Body of pancreas (tissue), 4 donors: ENCODE results near the gene APOA1.

ENCODE experiments used
- POLR2A ChIP-seq, 3 donors: fragments of 450-650 bp; IDR thresholded peaks; one replicate each; pipeline ENCODE4 v1.6.1; 2016; ENCODE audit warnings: antibody characterized with exemption in 3 of 3, mild to moderate bottlenecking in 2 of 3
- TF ChIP-seq, protein P1 (sequence below), 7 experiments: fragments of 450-650 bp in 4 of 7; fragments of 200-600 bp in 3 of 7; sonication (generic) in 3 of 7; IDR thresholded peaks; one replicate each; pipeline ENCODE4 v1.5.1; 2016 to 2019; ENCODE audit warnings: antibody characterized with exemption in 7 of 7

DNA sequence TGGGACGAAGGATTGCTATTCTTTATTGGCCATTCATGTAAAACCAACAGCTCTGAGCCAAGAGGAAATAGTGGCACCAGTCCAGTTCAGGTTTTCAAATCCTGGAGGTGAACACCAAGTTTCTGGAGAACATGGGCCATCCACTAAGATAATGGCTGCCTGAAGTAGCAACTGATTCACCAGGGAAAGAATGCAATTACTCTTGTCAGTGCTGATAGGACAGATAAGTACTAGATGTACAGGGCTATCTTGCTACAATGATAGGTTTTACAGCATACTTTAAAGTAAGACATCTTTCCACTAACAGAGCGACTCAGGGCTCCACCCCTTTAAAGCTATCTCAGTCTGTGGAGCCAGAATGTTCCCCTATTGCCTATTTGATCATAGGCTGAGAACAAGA lies 36.8 kb upstream of the APOA1 start:
- no peak for TF ChIP-seq POLR2A (IDR thresholded peaks at IDR 0.05)
- TF ChIP-seq, protein P1, sequence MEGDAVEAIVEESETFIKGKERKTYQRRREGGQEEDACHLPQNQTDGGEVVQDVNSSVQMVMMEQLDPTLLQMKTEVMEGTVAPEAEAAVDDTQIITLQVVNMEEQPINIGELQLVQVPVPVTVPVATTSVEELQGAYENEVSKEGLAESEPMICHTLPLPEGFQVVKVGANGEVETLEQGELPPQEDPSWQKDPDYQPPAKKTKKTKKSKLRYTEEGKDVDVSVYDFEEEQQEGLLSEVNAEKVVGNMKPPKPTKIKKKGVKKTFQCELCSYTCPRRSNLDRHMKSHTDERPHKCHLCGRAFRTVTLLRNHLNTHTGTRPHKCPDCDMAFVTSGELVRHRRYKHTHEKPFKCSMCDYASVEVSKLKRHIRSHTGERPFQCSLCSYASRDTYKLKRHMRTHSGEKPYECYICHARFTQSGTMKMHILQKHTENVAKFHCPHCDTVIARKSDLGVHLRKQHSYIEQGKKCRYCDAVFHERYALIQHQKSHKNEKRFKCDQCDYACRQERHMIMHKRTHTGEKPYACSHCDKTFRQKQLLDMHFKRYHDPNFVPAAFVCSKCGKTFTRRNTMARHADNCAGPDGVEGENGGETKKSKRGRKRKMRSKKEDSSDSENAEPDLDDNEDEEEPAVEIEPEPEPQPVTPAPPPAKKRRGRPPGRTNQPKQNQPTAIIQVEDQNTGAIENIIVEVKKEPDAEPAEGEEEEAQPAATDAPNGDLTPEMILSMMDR (IDR thresholded peaks at IDR 0.05), result no peak
